Measurements from ENCODE around the gene S100A3. TPM values are rescaled to one million over a fixed set of nuclear protein-coding genes. Genes with fewer than 3 reads are reported as not detected.

The S100A3 gene
- total RNA-seq, 2 donors from 2014 or later: 0.61 TPM; not detected in 1

- no peak overlapping the region for H3K9ac ChIP-seq (ENCODE audit: low read depth in 2 of 2, low read length in 2 of 2)
- H3K4me1 ChIP-seq: peaks cover 10% of the 10 kb centered on the region
- no peak overlapping the region for H3K27ac ChIP-seq
- intact Hi-C loops (cut with DNase I): loop anchor here (5.0 kb wide), 1 partner anchor 104 kb away; the partner anchor contains the start of gene S100A14
- DNase-seq: no peak
- H3K4me3 ChIP-seq: no peak overlapping the region
- H3K36me3 ChIP-seq: no peaks in the 10 kb centered on the region
- H3K27me3 ChIP-seq: no peaks in the 10 kb centered on the region
- no peaks in the 10 kb centered on the region for H3K9me3 ChIP-seq
- TF ChIP-seq, protein P1, sequence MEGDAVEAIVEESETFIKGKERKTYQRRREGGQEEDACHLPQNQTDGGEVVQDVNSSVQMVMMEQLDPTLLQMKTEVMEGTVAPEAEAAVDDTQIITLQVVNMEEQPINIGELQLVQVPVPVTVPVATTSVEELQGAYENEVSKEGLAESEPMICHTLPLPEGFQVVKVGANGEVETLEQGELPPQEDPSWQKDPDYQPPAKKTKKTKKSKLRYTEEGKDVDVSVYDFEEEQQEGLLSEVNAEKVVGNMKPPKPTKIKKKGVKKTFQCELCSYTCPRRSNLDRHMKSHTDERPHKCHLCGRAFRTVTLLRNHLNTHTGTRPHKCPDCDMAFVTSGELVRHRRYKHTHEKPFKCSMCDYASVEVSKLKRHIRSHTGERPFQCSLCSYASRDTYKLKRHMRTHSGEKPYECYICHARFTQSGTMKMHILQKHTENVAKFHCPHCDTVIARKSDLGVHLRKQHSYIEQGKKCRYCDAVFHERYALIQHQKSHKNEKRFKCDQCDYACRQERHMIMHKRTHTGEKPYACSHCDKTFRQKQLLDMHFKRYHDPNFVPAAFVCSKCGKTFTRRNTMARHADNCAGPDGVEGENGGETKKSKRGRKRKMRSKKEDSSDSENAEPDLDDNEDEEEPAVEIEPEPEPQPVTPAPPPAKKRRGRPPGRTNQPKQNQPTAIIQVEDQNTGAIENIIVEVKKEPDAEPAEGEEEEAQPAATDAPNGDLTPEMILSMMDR (IDR thresholded peaks at IDR 0.05): no peak
Measured at GRCh38 chr1:153513023-153513422, 36.0 kb downstream of the S100A3 start.

DNA sequence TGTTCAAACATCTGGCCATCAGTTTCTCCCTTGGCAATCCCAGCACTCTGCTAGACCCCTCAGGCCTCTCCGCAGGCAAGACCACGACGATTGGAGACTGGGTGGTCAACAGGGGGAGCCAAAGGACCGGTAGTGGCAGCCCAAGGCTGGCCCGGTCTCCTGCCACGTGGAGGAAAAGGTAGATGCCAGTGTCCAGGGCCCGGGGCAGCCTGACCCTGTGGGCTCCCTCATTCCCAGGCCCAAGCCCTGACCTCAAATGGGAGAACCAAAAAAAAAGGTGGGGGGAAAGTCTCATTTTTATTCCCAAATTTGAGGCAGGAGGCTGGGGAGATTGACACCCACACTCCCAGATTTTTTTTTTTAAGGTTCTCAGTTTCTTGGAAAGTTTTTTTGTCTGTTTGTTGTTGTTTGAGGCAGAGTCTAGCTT lies 38.1 kb downstream of the S100A3 start:
- H3K4me1 ChIP-seq: peaks cover 4% of the 10 kb centered on the region
- TF ChIP-seq, protein P1 (IDR thresholded peaks at IDR 0.05): peak; percentile 75
- H3K4me3 ChIP-seq: no peak overlapping the region
- no peaks in the 10 kb centered on the region for H3K9me3 ChIP-seq
- no peaks in the 10 kb centered on the region for H3K36me3 ChIP-seq
- no peak overlapping the region for H3K9ac ChIP-seq (ENCODE audit: low read depth in 2 of 2, low read length in 2 of 2)
- H3K27me3 ChIP-seq: no peaks in the 10 kb centered on the region
- DNase-seq: peak; percentile 91
- H3K27ac ChIP-seq: no peak overlapping the region
- intact Hi-C loops (cut with DNase I): loop anchor here (2.0 to 5.0 kb wide), 2 partner anchors 58 to 106 kb away; partner anchors contain the start of gene S100A14

- intact Hi-C loops (cut with DNase I): loop anchor here (2.0 to 5.0 kb wide), 3 partner anchors 59 to 237 kb away; partner anchors contain the start of gene S100A14
- no peaks in the 10 kb centered on the region for H3K4me1 ChIP-seq
- TF ChIP-seq, protein P1 (IDR thresholded peaks at IDR 0.05): peak; percentile 58
Measured at GRCh38 chr1:153509729-153510354, 39.2 kb downstream of the S100A3 start.

GRCh38 chr1:153509036-153509435 lies 40.0 kb downstream of the S100A3 start:
- DNase-seq: no peak
- Histone ChIP-seq H3K9me3 (no peaks in the 10 kb centered on the region), H3K36me3 (no peaks in the 10 kb centered on the region), H3K4me1 (no peaks in the 10 kb centered on the region), H3K9ac (ENCODE audit: low read depth in 2 of 2, low read length in 2 of 2) (no peak overlapping the region), H3K4me3 (no peak overlapping the region), H3K27ac (no peak overlapping the region), H3K27me3 (no peaks in the 10 kb centered on the region)
- intact Hi-C loops (cut with DNase I): loop anchor here (5.0 kb wide), 1 partner anchor 238 kb away; no protein-coding TSS in a partner anchor
- TF ChIP-seq, protein P1 (IDR thresholded peaks at IDR 0.05): no peak

More at GRCh38 chr1:153509729-153510354, 39.2 kb downstream of the S100A3 start:
- Histone ChIP-seq H3K36me3 (no peaks in the 10 kb centered on the region), H3K27me3 (no peaks in the 10 kb centered on the region), H3K4me3 (no peak overlapping the region), H3K27ac (no peak overlapping the region), H3K9ac (ENCODE audit: low read depth in 2 of 2, low read length in 2 of 2) (no peak overlapping the region), H3K9me3 (no peaks in the 10 kb centered on the region)
- peak; percentile 82 for DNase-seq

DNA sequence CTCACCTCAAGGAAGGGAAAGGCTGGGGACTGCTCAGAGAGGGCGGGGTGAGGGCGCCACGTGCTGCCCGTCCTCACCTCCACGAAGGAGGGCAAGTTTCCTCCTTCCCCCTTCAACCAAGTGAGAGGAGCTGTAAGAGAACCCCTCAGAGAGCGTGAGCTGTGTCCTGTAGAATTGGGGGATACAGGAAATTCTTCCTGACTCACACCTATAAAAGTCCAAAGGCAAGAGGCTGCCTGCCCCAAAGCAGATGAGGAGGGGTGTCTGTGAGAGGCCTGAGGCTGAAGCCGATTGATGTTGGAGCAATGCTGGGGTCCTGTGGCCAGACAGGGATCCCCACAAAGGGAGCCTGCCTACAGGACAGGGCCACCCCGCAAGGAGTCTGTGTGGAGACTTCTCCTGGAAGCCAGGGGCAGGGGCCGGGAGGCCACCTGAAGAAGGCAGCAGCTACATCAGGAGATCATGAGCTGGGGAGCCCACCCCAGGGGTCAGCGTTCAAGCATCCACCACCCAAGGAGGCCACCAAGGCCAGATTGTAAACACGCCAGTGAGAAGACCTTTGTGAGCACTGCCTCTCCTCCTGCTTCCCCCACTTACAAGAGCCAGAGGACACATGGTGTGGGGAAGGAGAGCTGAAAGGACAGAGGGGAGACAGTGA lies 41.0 kb downstream of the S100A3 start:
- TF ChIP-seq, protein P1 (IDR thresholded peaks at IDR 0.05): no peak
- DNase-seq: no peak
- H3K36me3 ChIP-seq: no peaks in the 10 kb centered on the region
- H3K4me1 ChIP-seq: no peaks in the 10 kb centered on the region
- no peaks in the 10 kb centered on the region for H3K27me3 ChIP-seq
- intact Hi-C loops (cut with DNase I): loop anchor here (5.0 kb wide), 1 partner anchor 239 kb away; no protein-coding TSS in a partner anchor
- no peak overlapping the region for H3K4me3 ChIP-seq
- H3K9me3 ChIP-seq: no peaks in the 10 kb centered on the region
- peak overlapping the region; percentile 55 for H3K27ac ChIP-seq
- H3K9ac ChIP-seq (ENCODE audit: low read depth in 2 of 2, low read length in 2 of 2): no peak overlapping the region

Measured in colonic mucosa (tissue), 4 donors.